HG03064 (cell line): ENCODE results near the gene LAPTM5.

ENCODE experiments used
- ATAC-seq: cut with Tn5 transposase; IDR thresholded peaks from one replicate; pipeline ENCODE4 v1.9.1; 2021; ENCODE audit warnings: low read depth; ENCODE audit not compliant: unreplicated experiment

The LAPTM5 gene

DNA sequence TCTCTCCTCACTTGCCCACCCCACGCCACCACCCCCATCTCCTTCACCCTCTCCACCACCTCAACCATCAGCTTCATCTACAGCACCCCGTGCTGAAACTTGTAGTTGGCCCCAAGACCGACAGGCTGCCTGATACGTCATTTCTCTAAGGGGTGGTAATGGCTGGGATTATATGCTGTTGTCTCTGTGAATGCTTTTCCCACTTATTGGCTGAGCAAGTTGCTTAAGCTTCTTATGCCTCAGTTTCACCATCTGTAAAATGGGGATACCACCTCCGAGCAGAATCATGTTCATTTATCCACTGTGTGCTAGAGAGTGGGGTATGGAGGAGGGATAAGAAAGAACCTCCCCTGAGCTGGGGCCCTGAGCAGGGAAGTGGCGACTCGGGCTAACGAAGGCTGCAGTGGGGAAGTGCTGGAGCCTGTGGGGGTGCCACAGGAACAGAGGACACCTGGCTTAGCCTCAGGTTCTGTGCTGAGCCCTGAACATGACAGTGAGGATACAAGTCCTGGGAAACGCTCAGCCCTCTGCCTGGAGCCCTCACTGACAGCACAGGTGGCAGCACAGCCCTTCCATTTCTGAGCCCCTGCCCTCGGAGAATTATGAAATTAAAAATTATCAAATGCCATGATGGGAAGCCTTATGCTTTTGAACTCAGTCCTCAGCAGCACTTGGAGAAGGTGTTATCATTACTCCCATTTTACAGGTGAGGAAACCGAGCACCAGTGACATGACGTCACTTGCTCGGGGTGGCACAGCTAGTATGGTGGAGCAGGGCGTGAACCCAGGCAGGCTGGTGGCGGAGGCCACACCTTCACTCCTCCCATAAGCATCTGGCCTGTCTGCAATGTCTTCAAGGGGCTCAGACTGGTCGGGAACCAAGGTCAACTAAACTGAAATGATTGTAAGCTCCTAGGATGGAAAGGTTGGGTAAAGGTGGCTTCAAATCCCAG lies 37.0 kb downstream of the LAPTM5 start:
- ATAC-seq: no peak

DNA sequence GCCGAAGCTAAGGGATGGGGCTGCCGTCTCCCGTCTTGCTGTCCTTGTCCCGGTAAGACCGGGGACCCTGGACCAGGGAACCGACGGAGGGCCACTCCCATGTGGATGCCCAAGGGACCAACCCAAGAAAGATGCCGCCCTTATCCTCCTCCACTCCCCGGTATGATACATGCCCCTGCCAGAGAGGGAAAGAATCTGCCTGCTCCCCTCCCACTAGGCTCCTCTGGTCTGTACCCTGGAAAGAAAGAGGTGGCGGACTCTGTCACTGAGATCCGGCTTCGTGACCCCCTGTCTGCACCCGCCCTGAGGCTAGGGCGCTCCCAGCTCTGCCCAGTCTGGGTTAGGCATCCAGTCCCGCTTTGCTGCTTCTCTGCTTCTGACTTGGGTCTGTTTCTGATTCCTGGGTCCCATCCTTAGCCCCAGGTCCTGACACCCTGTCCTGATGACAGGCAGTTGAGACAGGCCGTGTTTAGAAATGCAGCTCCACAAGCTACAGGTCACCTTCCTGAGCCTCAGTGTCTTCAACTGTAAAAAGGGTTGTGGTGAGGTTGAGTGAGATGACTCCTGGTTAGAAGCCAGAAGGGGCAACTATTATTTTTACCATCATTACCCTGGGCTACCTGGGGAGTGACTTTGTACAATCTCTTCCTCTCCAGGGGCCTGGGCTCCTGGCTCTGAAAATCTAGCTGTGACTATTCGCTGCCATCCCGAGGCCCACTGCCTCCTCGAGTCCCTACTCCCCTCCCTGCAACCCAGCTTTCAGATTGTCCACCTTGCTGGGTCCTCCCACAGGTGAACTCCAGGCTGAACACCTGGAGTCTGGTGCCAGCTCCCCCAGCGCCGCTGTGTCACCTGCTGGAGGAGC lies 37.9 kb downstream of the LAPTM5 start:
- no peak for ATAC-seq

- peak; percentile 56 for ATAC-seq
Measured at GRCh38 chr1:30718636-30719405, 38.8 kb downstream of the LAPTM5 start.

- ATAC-seq: peak; percentile 78
Measured at GRCh38 chr1:30718091-30718635, 39.4 kb downstream of the LAPTM5 start.

DNA sequence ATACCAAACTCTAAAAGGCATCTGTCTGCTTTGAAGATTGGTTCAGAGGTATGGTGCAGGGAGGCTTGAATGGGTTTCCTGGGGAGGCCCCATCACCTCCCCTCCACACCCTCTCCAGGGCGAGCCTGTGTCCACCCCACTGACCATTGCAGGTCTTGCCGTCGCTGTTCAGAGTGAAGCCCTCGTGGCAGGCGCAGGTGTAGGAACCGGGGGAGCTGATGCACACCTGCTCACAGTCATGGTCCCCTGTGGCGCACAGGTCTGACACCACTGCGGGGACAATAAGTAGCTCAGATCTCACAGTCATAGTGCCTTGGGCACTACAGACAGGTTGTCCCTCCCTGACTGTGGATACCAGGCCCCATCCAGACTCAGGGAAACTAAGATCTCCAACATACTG lies 40.9 kb downstream of the LAPTM5 start:
- ATAC-seq: no peak

DNA sequence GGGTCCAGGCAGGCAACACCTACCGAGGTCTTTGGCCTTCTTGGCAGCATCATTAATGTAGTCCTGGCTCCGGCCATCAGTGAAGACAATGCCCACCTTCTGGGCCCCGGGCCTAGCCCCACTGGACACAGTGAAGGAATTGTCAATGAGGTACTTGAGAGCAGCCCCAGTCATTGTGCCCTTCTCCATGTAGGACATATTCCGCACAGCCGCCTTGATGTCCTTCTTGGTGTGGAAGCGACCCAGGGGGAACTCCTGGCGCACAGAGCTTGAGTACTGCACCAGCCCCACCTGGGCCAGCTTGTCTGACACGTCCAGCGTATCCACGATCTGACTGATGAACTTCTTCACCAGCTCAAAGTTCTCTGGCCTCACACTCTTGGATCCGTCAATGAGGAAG lies 41.7 kb downstream of the LAPTM5 start:
- no peak for ATAC-seq

DNA sequence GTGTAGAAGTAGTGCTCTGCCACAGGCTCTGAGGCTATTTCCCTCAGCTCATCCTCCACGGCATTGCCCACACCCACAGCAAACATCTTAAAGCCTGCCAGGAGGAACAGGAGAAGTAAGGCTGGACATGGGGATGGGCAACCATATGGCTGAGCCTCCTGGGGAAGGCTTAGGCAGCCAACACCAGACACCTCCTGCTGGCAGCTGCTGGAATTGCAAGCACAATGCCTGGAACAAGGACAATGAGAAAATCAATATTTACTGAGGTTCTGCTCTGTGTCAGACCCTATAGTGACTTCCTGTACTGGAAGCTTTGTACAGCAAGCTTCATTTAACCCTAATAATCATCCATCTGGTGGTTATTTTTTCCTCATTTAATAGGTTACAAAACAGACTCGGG lies 42.4 kb downstream of the LAPTM5 start:
- ATAC-seq: no peak

- no peak for ATAC-seq
Measured at GRCh38 chr1:30714536-30715090, 43.0 kb downstream of the LAPTM5 start.

GRCh38 chr1:30714025-30714424 lies 43.5 kb downstream of the LAPTM5 start:
- no peak for ATAC-seq

GRCh38 chr1:30713311-30713710 lies 44.3 kb downstream of the LAPTM5 start:
- no peak for ATAC-seq

- no peak for ATAC-seq
Measured at GRCh38 chr1:30712583-30712982, 45.0 kb downstream of the LAPTM5 start.

- no peak for ATAC-seq
Measured at GRCh38 chr1:30710407-30710806, 47.2 kb downstream of the LAPTM5 start.

DNA sequence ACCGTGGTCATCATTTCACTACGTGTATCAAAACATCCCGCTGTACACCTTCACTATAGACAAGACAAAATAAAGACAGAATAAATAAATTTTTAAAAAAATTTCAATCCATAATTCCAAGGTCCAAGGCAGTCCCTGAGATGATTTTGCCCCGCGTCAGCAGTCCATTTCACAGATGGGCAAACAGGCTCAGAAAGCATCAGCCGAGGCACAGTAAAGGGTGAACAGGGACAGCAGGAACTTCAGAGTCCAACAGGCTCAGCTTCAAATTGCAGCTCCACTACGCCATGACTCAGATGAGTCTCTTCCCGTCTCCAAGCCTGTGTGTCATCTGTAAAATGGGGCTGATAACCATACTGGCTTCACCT lies 49.2 kb downstream of the LAPTM5 start:
- ATAC-seq: no peak

- ATAC-seq: no peak
Measured at GRCh38 chr1:30707412-30708360, 49.9 kb downstream of the LAPTM5 start.

DNA sequence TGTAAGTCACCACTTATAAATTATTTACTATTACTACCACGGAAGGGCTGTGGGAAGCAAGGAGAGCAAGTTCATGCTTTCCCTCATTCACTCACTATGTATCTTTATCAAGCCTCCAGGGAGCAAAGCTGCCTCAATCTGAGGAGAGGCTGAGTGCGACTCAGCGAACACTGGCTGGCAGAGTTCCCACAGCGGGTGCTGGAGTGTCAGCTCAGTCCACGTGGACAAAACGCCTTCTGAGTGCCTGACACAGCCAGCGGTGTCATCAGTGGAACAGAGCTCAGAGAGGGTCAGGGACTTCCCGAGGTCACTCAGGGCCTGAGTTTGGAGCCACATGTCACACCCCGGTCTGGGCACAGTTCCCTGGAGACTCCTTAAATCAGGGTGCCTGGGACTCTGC lies 51.0 kb downstream of the LAPTM5 start:
- ATAC-seq: no peak

GRCh38 chr1:30705698-30706097 lies 51.9 kb downstream of the LAPTM5 start:
- no peak for ATAC-seq

GRCh38 chr1:30704765-30705509 lies 52.6 kb downstream of the LAPTM5 start:
- no peak for ATAC-seq

GRCh38 chr1:30704271-30704670 lies 53.3 kb downstream of the LAPTM5 start:
- ATAC-seq: no peak
